IPS-NIHi11 (cell line): ENCODE data around the gene ZNF578.
A peak's percentile ranks its signal among the peaks of the same experiment; 100 is the strongest.
"Not testable (repeated sequence)": the region's sequence is repeated elsewhere in the genome, so short reads cannot be mapped to it uniquely, and the experiment has no call there.

Source experiments
- DNase-seq: peaks from one replicate; pipeline ENCODE4 v3.0.0; 2012; ENCODE audit warnings: mixed read lengths, low spot score

Gene ZNF578

GRCh38 chr19:52516191-52516590, 62.8 kb downstream of the ZNF578 start:
- DNase-seq, result no peak

DNA sequence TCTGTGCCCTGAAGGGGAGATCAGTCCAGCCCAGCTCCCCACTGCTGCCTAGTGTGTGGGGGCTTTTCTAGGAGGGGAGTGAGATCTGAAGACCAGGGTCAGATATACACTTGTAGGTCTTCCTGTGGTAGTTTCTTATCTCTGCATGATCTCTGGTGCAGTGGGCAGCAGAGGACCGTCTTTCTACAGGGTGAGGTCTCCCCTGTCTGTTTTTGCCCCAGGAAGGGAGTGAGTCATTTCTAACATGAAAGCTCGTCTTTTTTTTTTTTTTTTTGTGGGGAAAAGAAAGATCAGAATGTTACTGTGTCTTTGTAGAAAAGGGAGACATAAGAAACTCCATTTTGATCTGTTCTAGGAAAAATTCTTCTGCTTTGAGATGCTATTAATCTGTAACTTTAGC, 65.3 kb downstream of the ZNF578 start:
- DNase-seq, result no peak

GRCh38 chr19:52519175-52519574, 65.8 kb downstream of the ZNF578 start:
- DNase-seq, result not testable (repeated sequence)

GRCh38 chr19:52520013-52520412, 66.7 kb downstream of the ZNF578 start:
- no peak for DNase-seq

- DNase-seq, result peak; percentile 44
These were observed 69.2 kb downstream of the ZNF578 start for GRCh38 chr19:52522551-52522950.

DNA sequence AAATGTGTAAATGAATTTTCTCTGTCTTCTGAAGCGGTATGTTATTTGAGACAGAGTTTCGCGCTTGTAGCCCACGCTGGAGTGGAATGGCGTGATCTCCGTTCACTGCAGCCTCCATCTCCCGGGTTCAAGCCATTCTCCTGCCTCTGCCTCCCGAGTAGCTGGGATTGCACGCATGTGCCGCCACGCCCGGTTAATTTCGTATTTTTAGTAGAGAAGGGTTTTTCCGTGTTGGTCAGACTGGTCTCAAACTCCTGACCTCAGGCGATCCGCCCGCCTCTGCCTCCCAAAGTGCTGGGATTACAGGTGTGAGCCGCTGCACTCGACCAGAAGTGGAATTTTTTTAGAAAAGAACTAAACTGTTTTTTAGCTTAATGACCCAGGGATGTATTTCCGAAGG, 70.7 kb downstream of the ZNF578 start:
- no peak for DNase-seq

DNA sequence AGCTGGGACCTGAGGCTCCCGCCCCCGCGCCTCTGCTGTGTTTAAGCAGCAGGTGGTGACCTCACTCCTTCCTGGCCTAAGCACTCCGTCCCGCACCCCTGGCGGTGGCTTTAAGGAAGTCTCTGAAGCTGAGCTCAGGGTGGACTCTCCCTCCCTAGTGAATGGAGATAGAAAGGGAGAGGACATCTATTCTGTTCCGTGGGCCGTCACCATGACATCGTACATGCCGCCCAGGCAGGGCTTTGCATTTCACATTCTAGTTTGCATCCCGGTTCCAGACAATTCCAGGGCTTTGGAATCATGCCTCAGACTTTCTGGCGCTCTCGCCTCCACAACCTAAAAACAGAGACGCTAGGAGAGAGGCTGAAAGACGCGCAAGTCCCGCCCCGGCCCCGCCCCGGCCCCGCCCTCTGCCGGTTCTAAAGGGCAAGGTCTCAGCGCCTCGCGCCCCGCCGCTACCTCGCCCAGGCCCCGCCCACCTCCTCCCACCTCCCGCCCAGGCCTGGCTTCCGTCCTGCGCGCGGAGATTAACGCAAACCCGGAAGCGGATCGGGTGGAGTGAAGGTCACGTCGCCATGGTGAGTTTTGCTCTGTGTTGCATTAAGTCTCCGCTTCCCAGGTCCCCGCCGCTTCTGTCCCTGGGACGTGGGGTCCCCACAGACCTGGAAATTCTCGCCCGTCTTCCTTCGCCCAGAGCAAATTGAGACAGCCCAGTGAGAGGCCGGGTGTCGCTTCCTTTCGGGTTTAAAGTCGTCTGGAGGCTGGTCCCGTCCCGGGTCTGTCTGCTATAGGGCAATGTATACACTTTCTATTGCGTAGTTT, 74.0 kb downstream of the ZNF578 start, which contains the start of gene ZNF808:
Gene ZNF808, plus strand, starts transcription at position 535 of the 822 bp plus-strand sequence. CDS start 15,617 bp downstream, outside the sequence.
- peak; percentile 88 for DNase-seq

DNA sequence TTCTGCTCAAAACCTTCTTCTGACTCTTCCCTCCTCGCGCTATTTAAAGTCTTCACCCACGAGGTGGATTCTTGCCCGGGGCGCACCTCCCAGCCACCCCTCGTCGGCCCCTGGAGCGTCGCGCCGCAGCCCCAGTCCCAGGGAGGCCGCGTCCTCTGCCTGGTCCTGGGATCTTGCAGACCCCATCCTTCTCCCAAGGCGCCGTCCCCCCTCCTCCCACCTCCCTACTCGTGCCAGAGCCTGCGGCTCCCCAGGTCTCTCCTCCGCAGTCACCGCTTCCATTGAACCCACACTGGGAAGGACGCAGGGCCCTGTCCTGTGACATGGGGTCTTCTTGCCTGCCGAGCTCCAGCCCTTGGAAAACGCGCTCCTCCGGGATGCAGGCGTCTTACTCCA, 74.6 kb downstream of the ZNF578 start:
- DNase-seq, result peak; percentile 18

DNA sequence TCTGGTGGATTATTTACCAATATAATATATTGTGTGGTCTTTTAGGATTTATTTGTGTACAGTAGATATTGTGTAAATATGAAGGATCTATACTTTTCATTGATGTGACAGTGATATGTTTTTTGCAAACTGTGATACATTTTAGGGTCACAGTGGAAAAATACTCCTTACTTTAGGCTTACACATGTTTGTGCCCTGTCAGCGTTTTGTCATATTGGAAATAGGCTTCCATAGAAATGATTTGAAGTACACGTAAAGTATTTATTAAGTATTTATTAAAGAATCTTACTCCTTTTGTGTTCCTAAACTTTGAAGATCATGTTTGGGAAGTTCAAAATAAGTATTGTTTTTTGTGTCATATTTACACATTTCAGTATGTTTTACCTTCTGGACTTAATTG, 79.1 kb downstream of the ZNF578 start:
- DNase-seq, result no peak

GRCh38 chr19:52533901-52534300, 80.5 kb downstream of the ZNF578 start:
- DNase-seq, result no peak

GRCh38 chr19:52535385-52535770, 82.0 kb downstream of the ZNF578 start:
- not testable (repeated sequence) for DNase-seq

DNA sequence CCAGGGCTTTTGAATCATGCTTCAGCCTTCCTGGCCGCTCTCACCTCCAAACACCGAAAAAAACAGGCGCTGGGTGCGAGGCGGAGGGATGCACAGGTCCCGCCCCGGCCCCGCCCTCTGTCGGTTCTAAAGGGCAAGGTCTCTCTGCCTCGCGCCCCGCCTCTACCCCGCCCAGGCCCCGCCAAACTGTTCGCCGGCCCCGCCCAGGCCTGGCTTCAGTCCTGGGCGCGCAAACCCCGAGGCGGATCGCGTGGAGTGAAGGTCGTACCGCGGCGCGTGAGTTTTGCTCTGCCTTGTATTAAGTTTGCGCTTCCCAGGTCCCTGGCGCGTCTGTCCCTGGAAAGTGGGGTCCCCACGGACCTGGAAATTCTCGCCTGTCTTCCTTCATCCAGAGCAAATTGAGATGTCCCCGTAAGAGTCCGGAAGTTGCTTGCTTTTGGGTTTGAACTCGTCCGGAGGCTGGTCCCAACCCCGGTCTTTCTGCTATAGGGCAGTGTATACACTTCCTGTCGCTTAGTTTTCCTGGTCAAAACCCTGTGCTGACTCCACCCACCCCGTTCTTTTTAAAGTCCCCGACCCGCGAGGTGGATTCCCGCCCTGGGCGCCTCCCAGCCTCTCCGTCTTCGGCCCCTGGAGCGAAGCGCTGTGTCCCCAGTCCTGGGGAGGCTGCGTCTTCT, 82.6 kb downstream of the ZNF578 start:
- peak; percentile 76 for DNase-seq

GRCh38 chr19:52536448-52536800, 83.1 kb downstream of the ZNF578 start:
- DNase-seq, result peak; percentile 10

DNA sequence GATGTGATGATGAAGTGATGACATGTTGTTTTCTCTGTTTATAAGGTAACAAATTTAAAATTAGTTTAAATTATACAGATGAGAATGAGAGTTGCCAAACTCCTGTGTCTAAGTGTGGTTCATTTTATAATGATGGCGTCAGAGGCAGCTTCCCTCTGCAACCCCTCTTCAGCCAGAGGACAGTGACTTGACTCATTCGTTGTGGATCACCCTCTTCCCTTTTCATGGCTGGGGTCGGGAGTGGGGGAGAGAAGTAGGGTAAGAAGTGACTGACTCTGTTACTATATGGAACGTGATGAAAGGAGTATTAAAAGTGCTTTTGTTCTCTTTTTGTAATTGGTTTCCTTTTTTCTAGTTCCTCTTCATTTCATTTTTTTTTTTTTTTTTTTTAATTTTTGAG, 85.5 kb downstream of the ZNF578 start:
- not testable (repeated sequence) for DNase-seq

DNA sequence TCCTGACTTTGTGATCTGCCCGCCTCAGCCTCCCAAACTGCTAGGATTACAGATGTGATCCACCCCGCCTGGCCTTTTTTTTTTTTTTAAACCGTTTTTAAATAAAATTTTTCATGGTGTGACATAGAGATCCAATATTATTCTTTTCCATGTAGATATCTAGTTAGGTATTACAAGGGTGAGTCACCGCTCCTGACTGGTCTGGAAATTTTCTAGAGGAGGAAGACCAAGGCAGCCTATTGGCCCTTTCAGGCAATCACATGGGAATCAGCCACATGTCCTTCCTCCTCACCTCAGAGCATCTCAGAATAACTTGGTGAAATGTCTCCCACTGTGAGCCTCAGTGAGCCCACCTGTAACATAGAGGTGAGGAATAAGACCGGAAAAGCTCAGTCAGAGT, 87.8 kb downstream of the ZNF578 start:
- DNase-seq, result not testable (repeated sequence)

GRCh38 chr19:52541608-52542007, 88.3 kb downstream of the ZNF578 start:
- no peak for DNase-seq

DNA sequence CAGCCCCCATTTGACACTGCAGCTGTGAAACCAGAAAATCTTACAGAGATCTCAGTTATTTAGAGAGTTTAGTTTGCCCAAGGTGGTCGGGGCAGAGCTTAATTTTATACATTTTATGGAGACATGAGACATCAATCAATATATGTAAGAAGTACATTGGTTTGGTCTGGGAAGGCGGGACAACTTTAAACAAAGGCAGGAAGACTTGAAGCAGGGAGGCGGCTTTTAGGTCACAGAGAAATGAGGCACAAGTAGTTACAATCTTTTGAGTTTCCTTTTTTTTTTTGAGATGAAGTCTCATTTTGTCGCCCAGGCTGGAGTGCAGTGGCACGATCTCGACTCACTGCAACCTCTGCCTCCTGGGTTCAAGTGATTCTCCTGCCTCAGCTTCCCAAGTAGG, 89.2 kb downstream of the ZNF578 start:
- DNase-seq, result not testable (repeated sequence)

GRCh38 chr19:52542984-52543664, 89.8 kb downstream of the ZNF578 start:
- DNase-seq, result no peak

GRCh38 chr19:52554216-52554971, 101.0 kb downstream of the ZNF578 start:
- no peak for DNase-seq

DNA sequence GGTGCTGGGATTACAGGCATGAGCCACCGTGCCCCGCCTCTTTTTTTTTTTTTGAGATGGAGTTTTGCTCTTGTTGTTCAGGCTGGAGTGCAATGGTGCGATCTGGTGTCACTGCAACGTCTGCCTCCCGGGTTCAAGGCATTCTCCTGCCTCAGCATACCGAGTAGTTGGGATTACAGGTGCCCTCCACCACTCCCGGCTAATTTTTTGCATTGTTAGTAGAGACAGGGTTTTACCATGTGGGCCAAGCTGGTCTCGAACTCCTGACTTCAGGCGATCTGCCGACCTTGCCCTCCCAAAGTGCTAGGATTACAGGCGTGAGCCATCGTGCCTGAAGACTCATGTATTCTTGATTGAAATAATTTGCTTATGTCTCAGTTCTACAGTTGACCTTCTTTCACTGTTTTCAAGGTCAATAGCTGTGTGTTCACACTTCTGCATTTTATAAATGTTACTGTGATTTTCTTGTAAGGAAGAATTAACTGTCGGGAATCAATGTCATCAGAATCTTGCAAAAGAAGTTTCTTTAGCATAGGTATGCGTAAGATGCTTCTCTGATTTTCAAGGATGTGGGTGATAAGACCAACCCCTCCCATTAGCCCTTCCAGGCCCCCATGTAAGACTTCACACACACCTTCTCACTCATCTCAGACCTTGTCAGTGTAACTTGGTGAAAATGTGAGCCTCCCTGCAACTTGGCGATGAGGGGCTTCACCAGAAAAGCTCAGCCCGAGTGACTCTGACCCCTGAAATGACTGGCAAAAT, 104.1 kb downstream of the ZNF578 start:
- DNase-seq, result no peak

DNA sequence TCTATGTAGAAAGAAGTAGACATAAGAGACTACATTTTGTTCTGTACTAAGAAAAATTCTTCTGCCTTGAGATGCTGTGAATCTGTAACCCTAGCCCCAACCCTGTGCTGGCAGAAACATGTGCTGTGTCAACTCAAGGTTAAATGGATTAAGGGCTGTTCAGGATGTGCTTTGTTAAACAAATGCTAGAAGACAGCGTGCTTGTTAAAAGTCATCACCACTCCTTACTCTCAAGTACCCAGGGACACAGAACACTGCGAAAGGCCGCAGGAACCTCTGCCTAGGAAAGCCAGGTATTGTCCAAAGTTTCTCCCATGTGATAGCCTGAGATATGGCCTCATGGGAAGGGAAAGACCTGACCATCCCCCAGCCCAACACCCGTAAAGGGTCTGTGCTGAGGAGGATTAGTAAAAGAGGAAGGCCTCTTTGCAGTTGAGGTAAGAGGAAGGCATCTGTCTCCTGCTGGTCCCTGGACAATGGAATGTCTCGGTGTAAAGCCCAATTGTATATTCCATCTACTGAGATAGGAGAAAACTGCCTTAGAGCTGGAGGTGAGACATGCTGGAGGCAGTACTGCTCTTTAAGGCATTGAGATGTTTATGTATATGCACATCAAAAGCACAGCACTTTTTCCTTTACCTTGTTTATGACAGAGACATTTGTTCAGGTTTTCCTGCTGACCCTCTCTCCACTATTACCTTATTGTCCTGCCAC, 105.5 kb downstream of the ZNF578 start:
- not testable (repeated sequence) for DNase-seq
